IMR-90 (cell line): Measurements from ENCODE around the gene KLHL28. TPM values are rescaled to one million over a fixed set of nuclear protein-coding genes. Genes with fewer than 3 reads are reported as not detected.
"Not testable (repeated sequence)": the region's sequence is repeated elsewhere in the genome, so short reads cannot be mapped to it uniquely, and the experiment has no call there.

Experiments used
- ATAC-seq: fragments of 200-7000 bp; cut with Tn5 transposase; 2 replicates; pipeline ENCODE4 v1.9.1; 2020; ENCODE audit warnings: low read depth, mild to moderate bottlenecking, moderate library complexity
- BruUV-seq: library from RNA; stranded (reverse); fragments of 400-500 nt; replicated peaks from 2 replicates; lab custom pipeline; 2021; lab: Mats Ljungman, UMichigan
- CTCF ChIA-PET: fragments of 300-600 bp; formaldehyde crosslinking; extraction: SDS; loops from one replicate; lab custom pipeline; 2021; ENCODE audit warnings: antibody characterized with exemption; lab: Yijun Ruan, JAX
- POLR2A ChIA-PET: fragments of 300-600 bp; sonication (Branson Sonifier 250); formaldehyde crosslinking; loops from one replicate; lab custom pipeline; 2022; ENCODE audit warnings: antibody characterized with exemption; ENCODE audit not compliant: unreplicated experiment; lab: Charles Lee
- DNase-seq: peaks from one replicate; pipeline ENCODE4 v3.0.0; 2013
- H2AFZ ChIP-seq: replicated peaks from 2 replicates; pipeline ENCODE3; 2013; ENCODE audit warnings: low read length, mild to moderate bottlenecking; ENCODE audit not compliant: poor library complexity
- H2AK5ac ChIP-seq: 2 replicates; pipeline ENCODE4 v1.6.1; 2013; ENCODE audit warnings: low read depth, low read length, inconsistent platforms
- H2AK9ac ChIP-seq: replicated peaks from 2 replicates; pipeline ENCODE3; 2013; ENCODE audit warnings: mild to moderate bottlenecking, low read depth, low read length, moderate library complexity; ENCODE audit not compliant: poor library complexity
- H2BK120ac ChIP-seq: 2 replicates; pipeline ENCODE4 v1.6.1; 2013; ENCODE audit warnings: low read depth, low read length, inconsistent platforms
- H2BK15ac ChIP-seq: 3 replicates; pipeline ENCODE4 v1.6.1; 2013; ENCODE audit warnings: low read depth, low read length, inconsistent platforms
- H2BK20ac ChIP-seq: 2 replicates; pipeline ENCODE4 v1.6.1; 2013; ENCODE audit warnings: low read depth, mild to moderate bottlenecking, inconsistent platforms, low read length, moderate library complexity
- H2BK5ac ChIP-seq: 2 replicates; pipeline ENCODE4 v1.6.1; 2013; ENCODE audit warnings: mild to moderate bottlenecking, low read depth, low read length, inconsistent platforms; ENCODE audit not compliant: poor library complexity, severe bottlenecking
- H3K14ac ChIP-seq: replicated peaks from 2 replicates; pipeline ENCODE4 v1.6.1; 2013; ENCODE audit warnings: low read depth, low read length, inconsistent platforms
- H3K18ac ChIP-seq: 2 replicates; pipeline ENCODE4 v1.6.1; 2013; ENCODE audit warnings: low read depth, low read length, control low read depth
- H3K23ac ChIP-seq: 2 replicates; pipeline ENCODE4 v1.6.1; 2013; ENCODE audit warnings: low read depth, low read length, inconsistent platforms
- H3K27ac ChIP-seq: 2 replicates; pipeline ENCODE4 v1.5.1; 2013; ENCODE audit warnings: mild to moderate bottlenecking, control low read depth, low read length; ENCODE audit not compliant: insufficient read depth
- H3K27me3 ChIP-seq: 2 replicates; pipeline ENCODE4 v1.6.1; 2013; ENCODE audit warnings: low read length; ENCODE audit not compliant: control insufficient read depth, insufficient read depth
- H3K36me3 ChIP-seq: 2 replicates; pipeline ENCODE4 v1.6.1; 2013; ENCODE audit warnings: low read length, mixed read lengths; ENCODE audit not compliant: control insufficient read depth, insufficient read depth
- H3K4ac ChIP-seq: 2 replicates; pipeline ENCODE4 v1.6.1; 2013; ENCODE audit warnings: low read depth, low read length, inconsistent platforms
- H3K4me1 ChIP-seq: 2 replicates; pipeline ENCODE4 v1.6.1; 2013; ENCODE audit warnings: low read length, mixed read lengths; ENCODE audit not compliant: control insufficient read depth, insufficient read depth
- H3K4me2 ChIP-seq: 2 replicates; pipeline ENCODE4 v1.6.1; 2013; ENCODE audit warnings: low read depth, mild to moderate bottlenecking, control low read depth, low read length, moderate library complexity
- H3K4me3 ChIP-seq: 2 replicates; pipeline ENCODE4 v1.5.1; 2013; ENCODE audit warnings: low read depth, mild to moderate bottlenecking, control low read depth, low read length, moderate library complexity; ENCODE audit not compliant: insufficient read depth
- H3K56ac ChIP-seq: 2 replicates; pipeline ENCODE4 v1.6.1; 2013; ENCODE audit warnings: low read length, inconsistent platforms; ENCODE audit not compliant: insufficient read depth; ENCODE audit errors: extremely low read depth
- H3K79me1 ChIP-seq, 2 experiments: 2 replicates each; pipeline ENCODE4 v1.6.1; 2013; ENCODE audit warnings: low read length in 2 of 2, inconsistent platforms in 1 of 2, low read depth in 1 of 2
- H3K9ac ChIP-seq: 2 replicates; pipeline ENCODE4 v1.6.1; 2013; ENCODE audit warnings: low read depth, low read length, control low read depth
- H3K9me1 ChIP-seq: 2 replicates; pipeline ENCODE4 v1.6.1; 2013; ENCODE audit warnings: low read length, inconsistent platforms; ENCODE audit not compliant: insufficient read depth
- H3K9me3 ChIP-seq: 2 replicates; pipeline ENCODE4 v1.6.1; 2013; ENCODE audit warnings: low read length; ENCODE audit not compliant: control insufficient read depth, insufficient read depth
- H4K20me1 ChIP-seq: 2 replicates; pipeline ENCODE4 v1.6.1; 2013; ENCODE audit warnings: low read length, inconsistent platforms; ENCODE audit not compliant: insufficient read depth
- H4K5ac ChIP-seq: 2 replicates; pipeline ENCODE4 v1.6.1; 2013; ENCODE audit warnings: mild to moderate bottlenecking, low read depth, low read length, control low read depth
- H4K8ac ChIP-seq, 2 experiments: 2 replicates each; pipeline ENCODE4 v1.6.1; 2013; ENCODE audit warnings: low read depth in 2 of 2, low read length in 2 of 2, control low read depth in 1 of 2, inconsistent platforms in 1 of 2
- H4K91ac ChIP-seq: 2 replicates; pipeline ENCODE4 v1.6.1; 2013; ENCODE audit warnings: low read depth, low read length, inconsistent platforms; ENCODE audit not compliant: insufficient read depth
- BHLHE40 ChIP-seq: fragments of 150-350 bp; IDR thresholded peaks from 2 replicates; pipeline ENCODE4 v1.6.1; 2016; ENCODE audit warnings: mild to moderate bottlenecking, low read depth, low read length
- CHD1 ChIP-seq: IDR thresholded peaks from 2 replicates; pipeline ENCODE4 v1.6.1; 2012; ENCODE audit warnings: low read depth, low read length, improper control_type of control experiment
- MAZ ChIP-seq: IDR thresholded peaks from 2 replicates; pipeline ENCODE4 v1.6.1; 2012; ENCODE audit warnings: low read depth, mild to moderate bottlenecking, low read length, improper control_type of control experiment, moderate library complexity, borderline replicate concordance
- SMC3 ChIP-seq: fragments of 150-350 bp; IDR thresholded peaks from 2 replicates; pipeline ENCODE4 v1.6.1; 2016; ENCODE audit warnings: low read depth, mild to moderate bottlenecking, antibody characterized with exemption, low read length, moderate library complexity
- WGBS, 2 experiments: methylation state at CpG; one replicate each; pipeline versions ENCODE4 v1.1.5 to v1.1.7; 2013; ENCODE audit warnings: missing lambda C conversion rate in 2 of 2; ENCODE audit not compliant: insufficient read length in 1 of 2; ENCODE audit errors: extremely low coverage in 2 of 2; 5-methylcytosine and 5-hydroxymethylcytosine counted together
- dilution Hi-C: fragments of 300-500 bp; cut with HindIII; formaldehyde crosslinking; loops from one replicate; pipeline ENCODE4 v1.14.3; 2018; ENCODE audit warnings: low sequenced_read_pairs; ENCODE audit not compliant: unreplicated experiment
- in situ Hi-C: fragments of 300-500 bp; cut with MboI; formaldehyde crosslinking; loops from 3 replicates; pipeline ENCODE4 v1.14.3; 2019; ENCODE audit warnings: low sequenced_read_pairs, inconsistent platforms, mixed read lengths
- intact Hi-C: fragments of 100-400 bp; cut with micrococcal nuclease; formaldehyde crosslinking; loops from 2 replicates; pipeline ENCODE4 v1.10.0; 2022
- polyA plus RNA-seq, 3 experiments: library from polyadenylated mRNA; depleted of rRNA; stranded (reverse); fragments of >200 nt; gene quantifications; 2 replicates each; pipeline ENCODE4 v1.2.3, GENCODE V29; 2012; ENCODE audit warnings: low replicate concordance in 1 of 3
- total RNA-seq: library from RNA; depleted of rRNA; stranded (reverse); fragments of >200 nt; gene quantifications from 2 replicates; pipeline ENCODE4 v1.2.3, GENCODE V29; 2012

KLHL28 gene
- total and polyA plus RNA-seq, 2 of the 4 experiments (the other 2 are of a cell fraction) = 2.9 to 7.7 TPM

DNA sequence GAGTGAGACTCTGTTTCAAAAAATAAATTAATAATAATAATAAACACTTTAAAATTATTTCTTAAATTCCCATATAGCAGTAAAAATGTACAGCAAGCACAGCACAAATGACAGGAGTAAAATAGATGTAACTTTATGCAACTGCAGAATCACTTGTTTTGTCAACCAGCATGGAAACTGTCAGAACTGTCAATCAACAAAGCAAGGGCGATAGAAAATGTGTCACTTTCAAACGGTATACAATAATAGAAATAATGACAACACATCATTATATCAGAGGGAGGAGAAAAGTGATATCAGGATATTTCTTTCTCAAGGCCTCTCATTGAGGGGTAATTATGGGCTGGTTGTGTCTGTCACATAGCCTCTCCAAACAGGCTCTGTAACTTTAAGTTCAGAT, 68.2 kb downstream of the KLHL28 start:
- Histone ChIP-seq H2AK9ac (no peak overlapping the region), H2BK120ac (no peak overlapping the region), H3K18ac (no peak overlapping the region), H3K4me1 (peaks cover 6% of the 10 kb centered on the region), H2AK5ac (no peak overlapping the region), H2BK5ac (no peak overlapping the region), H4K8ac (no peak overlapping the region), H3K79me1 (peaks cover 0 to 3% of the 10 kb centered on the region in 2 experiments; a peak in 2 of 4 replicates), H3K9me1 (no peaks in the 10 kb centered on the region), H3K56ac (no peak overlapping the region), H4K20me1 (no peaks in the 10 kb centered on the region), H2BK15ac (no peak overlapping the region), H2BK20ac (no peak overlapping the region), H4K5ac (no peak overlapping the region), H3K4me3 (no peak overlapping the region), H4K91ac (no peak overlapping the region), H3K36me3 (no peaks in the 10 kb centered on the region), H3K27ac (no peak overlapping the region), H3K23ac (no peak overlapping the region), H3K4ac (no peak overlapping the region), H3K4me2 (no peak overlapping the region), H3K27me3 (no peaks in the 10 kb centered on the region), H3K14ac (no peak overlapping the region), H3K9me3 (peaks cover 2% of the 10 kb centered on the region), H2AFZ (no peak overlapping the region), H3K9ac (no peak overlapping the region)
- WGBS, 2 experiments = no CpG with 5 or more reads among the region's 2 CpGs
- ATAC-seq (no peak), DNase-seq (no peak)
- CTCF ChIA-PET = interaction anchor here (0.6 kb wide), 1 partner anchor 45 kb away, joined by 3 read pairs; no protein-coding TSS in a partner anchor
- BruUV-seq = no TSS peak
- POLR2A ChIA-PET = no interaction called here
- TF ChIP-seq SMC3 (no peak), MAZ (no peak), BHLHE40 (no peak), CHD1 (no peak)
- dilution Hi-C loops (no loop called here), in situ Hi-C loops (no loop called here), intact Hi-C loops (no loop called here)

DNA sequence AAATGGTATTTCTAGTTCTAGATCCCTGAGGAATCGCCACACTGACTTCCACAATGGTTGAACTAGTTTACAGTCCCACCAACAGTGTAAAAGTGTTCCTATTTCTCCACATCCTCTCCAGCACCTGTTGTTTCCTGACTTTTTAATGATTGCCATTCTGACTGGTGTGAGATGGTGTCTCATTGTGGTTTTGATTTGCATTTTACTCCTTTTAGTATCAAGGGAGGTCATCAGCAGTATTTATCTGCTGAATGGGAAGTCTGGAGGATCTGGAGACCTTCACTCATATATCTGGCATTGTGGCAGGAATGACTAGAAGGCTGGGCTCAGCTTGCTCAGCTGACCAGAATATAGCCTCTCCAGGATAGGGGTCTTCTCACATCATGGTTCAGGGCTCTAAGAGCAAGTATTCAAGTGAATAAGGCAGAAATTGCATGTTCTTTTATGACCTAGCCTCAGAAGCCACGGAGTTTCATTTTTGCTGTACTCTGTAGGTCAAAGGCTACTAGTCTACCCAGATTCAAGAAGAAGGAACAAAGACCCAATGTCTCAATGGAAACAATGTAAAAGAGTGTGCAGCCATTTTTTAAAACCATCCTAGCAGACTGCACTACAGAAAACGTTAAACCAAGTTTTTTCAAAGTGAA, 69.9 kb downstream of the KLHL28 start:
- H3K23ac ChIP-seq, in situ Hi-C loops, H2BK120ac ChIP-seq, ATAC-seq, H2BK15ac ChIP-seq, BruUV-seq, H3K79me1 ChIP-seq, H2AK9ac ChIP-seq, H4K8ac ChIP-seq, H2BK5ac ChIP-seq, H3K27ac ChIP-seq, H3K56ac ChIP-seq, H2BK20ac ChIP-seq, H3K4me2 ChIP-seq, H4K91ac ChIP-seq, H3K9ac ChIP-seq, H3K4ac ChIP-seq, H3K27me3 ChIP-seq, CTCF ChIA-PET, H3K4me3 ChIP-seq, DNase-seq, H3K4me1 ChIP-seq, H3K14ac ChIP-seq, dilution Hi-C loops, H3K9me3 ChIP-seq, H2AFZ ChIP-seq, intact Hi-C loops, H3K36me3 ChIP-seq, POLR2A ChIA-PET, H4K5ac ChIP-seq, H3K9me1 ChIP-seq, H2AK5ac ChIP-seq, H4K20me1 ChIP-seq, H3K18ac ChIP-seq: not testable (repeated sequence)
- no CpG with 5 or more reads among the region's 3 CpGs for WGBS, 2 experiments
